ENCODE data around the gene COX6A1. TPM values are rescaled to one million over a fixed set of nuclear protein-coding genes. Genes with fewer than 3 reads are reported as not detected.

COX6A1 gene
- total and polyA plus RNA-seq, 2 experiments from 2014 or later: 422 to 1,484 TPM

GRCh38 chr12:120469450-120470149 lies 31.7 kb downstream of the COX6A1 start, which contains the start of gene SRSF9 (continued):
- TF ChIP-seq, protein P1, sequence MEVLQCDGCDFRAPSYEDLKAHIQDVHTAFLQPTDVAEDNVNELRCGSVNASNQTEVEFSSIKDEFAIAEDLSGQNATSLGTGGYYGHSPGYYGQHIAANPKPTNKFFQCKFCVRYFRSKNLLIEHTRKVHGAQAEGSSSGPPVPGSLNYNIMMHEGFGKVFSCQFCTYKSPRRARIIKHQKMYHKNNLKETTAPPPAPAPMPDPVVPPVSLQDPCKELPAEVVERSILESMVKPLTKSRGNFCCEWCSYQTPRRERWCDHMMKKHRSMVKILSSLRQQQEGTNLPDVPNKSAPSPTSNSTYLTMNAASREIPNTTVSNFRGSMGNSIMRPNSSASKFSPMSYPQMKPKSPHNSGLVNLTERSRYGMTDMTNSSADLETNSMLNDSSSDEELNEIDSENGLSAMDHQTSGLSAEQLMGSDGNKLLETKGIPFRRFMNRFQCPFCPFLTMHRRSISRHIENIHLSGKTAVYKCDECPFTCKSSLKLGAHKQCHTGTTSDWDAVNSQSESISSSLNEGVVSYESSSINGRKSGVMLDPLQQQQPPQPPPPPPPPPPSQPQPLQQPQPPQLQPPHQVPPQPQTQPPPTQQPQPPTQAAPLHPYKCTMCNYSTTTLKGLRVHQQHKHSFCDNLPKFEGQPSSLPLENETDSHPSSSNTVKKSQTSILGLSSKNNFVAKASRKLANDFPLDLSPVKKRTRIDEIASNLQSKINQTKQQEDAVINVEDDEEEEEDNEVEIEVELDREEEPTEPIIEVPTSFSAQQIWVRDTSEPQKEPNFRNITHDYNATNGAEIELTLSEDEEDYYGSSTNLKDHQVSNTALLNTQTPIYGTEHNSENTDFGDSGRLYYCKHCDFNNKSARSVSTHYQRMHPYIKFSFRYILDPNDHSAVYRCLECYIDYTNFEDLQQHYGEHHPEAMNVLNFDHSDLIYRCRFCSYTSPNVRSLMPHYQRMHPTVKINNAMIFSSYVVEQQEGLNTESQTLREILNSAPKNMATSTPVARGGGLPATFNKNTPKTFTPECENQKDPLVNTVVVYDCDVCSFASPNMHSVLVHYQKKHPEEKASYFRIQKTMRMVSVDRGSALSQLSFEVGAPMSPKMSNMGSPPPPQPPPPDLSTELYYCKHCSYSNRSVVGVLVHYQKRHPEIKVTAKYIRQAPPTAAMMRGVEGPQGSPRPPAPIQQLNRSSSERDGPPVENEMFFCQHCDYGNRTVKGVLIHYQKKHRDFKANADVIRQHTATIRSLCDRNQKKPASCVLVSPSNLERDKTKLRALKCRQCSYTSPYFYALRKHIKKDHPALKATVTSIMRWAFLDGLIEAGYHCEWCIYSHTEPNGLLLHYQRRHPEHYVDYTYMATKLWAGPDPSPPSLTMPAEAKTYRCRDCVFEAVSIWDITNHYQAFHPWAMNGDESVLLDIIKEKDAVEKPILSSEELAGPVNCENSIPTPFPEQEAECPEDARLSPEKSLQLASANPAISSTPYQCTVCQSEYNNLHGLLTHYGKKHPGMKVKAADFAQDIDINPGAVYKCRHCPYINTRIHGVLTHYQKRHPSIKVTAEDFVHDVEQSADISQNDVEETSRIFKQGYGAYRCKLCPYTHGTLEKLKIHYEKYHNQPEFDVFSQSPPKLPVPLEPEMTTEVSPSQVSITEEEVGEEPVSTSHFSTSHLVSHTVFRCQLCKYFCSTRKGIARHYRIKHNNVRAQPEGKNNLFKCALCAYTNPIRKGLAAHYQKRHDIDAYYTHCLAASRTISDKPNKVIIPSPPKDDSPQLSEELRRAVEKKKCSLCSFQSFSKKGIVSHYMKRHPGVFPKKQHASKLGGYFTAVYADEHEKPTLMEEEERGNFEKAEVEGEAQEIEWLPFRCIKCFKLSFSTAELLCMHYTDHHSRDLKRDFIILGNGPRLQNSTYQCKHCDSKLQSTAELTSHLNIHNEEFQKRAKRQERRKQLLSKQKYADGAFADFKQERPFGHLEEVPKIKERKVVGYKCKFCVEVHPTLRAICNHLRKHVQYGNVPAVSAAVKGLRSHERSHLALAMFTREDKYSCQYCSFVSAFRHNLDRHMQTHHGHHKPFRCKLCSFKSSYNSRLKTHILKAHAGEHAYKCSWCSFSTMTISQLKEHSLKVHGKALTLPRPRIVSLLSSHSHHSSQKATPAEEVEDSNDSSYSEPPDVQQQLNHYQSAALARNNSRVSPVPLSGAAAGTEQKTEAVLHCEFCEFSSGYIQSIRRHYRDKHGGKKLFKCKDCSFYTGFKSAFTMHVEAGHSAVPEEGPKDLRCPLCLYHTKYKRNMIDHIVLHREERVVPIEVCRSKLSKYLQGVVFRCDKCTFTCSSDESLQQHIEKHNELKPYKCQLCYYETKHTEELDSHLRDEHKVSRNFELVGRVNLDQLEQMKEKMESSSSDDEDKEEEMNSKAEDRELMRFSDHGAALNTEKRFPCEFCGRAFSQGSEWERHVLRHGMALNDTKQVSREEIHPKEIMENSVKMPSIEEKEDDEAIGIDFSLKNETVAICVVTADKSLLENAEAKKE (CRISPR knock-in tag; IDR thresholded peaks at IDR 0.05): no peak
- TF ChIP-seq CREB1 (CRISPR knock-in tag; IDR thresholded peaks at IDR 0.05; ENCODE audit: low read depth) (peak; percentile 45; the same call in 1 of the 2 replicates), POLR2AphosphoS5 (IDR thresholded peaks at IDR 0.05; ENCODE audit: low read depth) (peak; percentile 88)

GRCh38 chr12:120470150-120470784 lies 32.4 kb downstream of the COX6A1 start:
- H3K27ac Mint-ChIP-seq: no peak overlapping the region
- Histone ChIP-seq H3K27me3 (ENCODE audit: insufficient read depth) (0 out of 2 replicates have a peak, but pooled peaks cover 1% of the 10 kb centered on the region), H3K4me3 (peak overlapping the region; percentile 77), H3F3A (replicated peaks; ENCODE audit: low read depth) (peaks cover 22% of the 10 kb centered on the region), H3K79me2 (replicated peaks; ENCODE audit: insufficient read depth) (peaks cover 38% of the 10 kb centered on the region), H3K4me1 (ENCODE audit: insufficient read depth) (peaks cover 13% of the 10 kb centered on the region; the same call in 1 of the 2 replicates), H3K27ac (ENCODE audit: low read depth) (peak overlapping the region; percentile 69), H2AFZ (peak overlapping the region; percentile 99), H3K4me2 (peak overlapping the region; percentile 88), H3K36me3 (ENCODE audit: insufficient read depth) (peaks cover 8% of the 10 kb centered on the region), H3K9me2 (ENCODE audit: insufficient read depth) (no peaks in the 10 kb centered on the region), H4K20me1 (replicated peaks; ENCODE audit: insufficient read depth) (peaks cover 28% of the 10 kb centered on the region)
- H3K4me1 Mint-ChIP-seq: peaks cover 29% of the 10 kb centered on the region
- H3K36me3 Mint-ChIP-seq (ENCODE audit: low read depth): peaks cover 31% of the 10 kb centered on the region
- ATAC-seq: peak; percentile 35
- H3K27me3 Mint-ChIP-seq (ENCODE audit: insufficient read depth, low read depth, poor library complexity): peaks cover 4% of the 10 kb centered on the region
- no peaks in the 10 kb centered on the region for H3K9me3 Mint-ChIP-seq
- peak; percentile 48 for DNase-seq (ENCODE audit: low spot score)
- H3K4me3 Mint-ChIP-seq: peak overlapping the region; percentile 96
- TF ChIP-seq, protein P2, sequence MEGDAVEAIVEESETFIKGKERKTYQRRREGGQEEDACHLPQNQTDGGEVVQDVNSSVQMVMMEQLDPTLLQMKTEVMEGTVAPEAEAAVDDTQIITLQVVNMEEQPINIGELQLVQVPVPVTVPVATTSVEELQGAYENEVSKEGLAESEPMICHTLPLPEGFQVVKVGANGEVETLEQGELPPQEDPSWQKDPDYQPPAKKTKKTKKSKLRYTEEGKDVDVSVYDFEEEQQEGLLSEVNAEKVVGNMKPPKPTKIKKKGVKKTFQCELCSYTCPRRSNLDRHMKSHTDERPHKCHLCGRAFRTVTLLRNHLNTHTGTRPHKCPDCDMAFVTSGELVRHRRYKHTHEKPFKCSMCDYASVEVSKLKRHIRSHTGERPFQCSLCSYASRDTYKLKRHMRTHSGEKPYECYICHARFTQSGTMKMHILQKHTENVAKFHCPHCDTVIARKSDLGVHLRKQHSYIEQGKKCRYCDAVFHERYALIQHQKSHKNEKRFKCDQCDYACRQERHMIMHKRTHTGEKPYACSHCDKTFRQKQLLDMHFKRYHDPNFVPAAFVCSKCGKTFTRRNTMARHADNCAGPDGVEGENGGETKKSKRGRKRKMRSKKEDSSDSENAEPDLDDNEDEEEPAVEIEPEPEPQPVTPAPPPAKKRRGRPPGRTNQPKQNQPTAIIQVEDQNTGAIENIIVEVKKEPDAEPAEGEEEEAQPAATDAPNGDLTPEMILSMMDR (conservative IDR thresholded peaks at IDR 0.05; ENCODE audit: low read depth in 2 of 2): no peak
- TF ChIP-seq NANOG (IDR thresholded peaks at IDR 0.05; ENCODE audit: borderline replicate concordance) (no peak), ZNF114 (CRISPR knock-in tag; IDR thresholded peaks at IDR 0.05) (no peak), STAT1 (IDR thresholded peaks at IDR 0.05; ENCODE audit: unreplicated experiment) (no peak), REST (IDR thresholded peaks at IDR 0.05; ENCODE audit: unreplicated experiment) (no peak), ETS1 (IDR thresholded peaks at IDR 0.05) (no peak)
